ES-I3 (cell line): ENCODE results near the gene SNRPN.
A peak's percentile ranks its signal among the peaks of the same experiment; 100 is the strongest.
"Not testable (repeated sequence)": the region's sequence is repeated elsewhere in the genome, so short reads cannot be mapped to it uniquely, and the experiment has no call there.

Experiments
- H3K36me3 ChIP-seq: 2 replicates; pipeline ENCODE4 v1.6.1; 2013; ENCODE audit warnings: mild to moderate bottlenecking, low read length, control low read depth, moderate library complexity; ENCODE audit not compliant: insufficient read depth
- H3K4me1 ChIP-seq: 2 replicates; pipeline ENCODE4 v1.6.1; 2013; ENCODE audit warnings: mild to moderate bottlenecking, control low read depth, low read length; ENCODE audit not compliant: insufficient read depth
- H3K9ac ChIP-seq: 2 replicates; pipeline ENCODE4 v1.6.1; 2013; ENCODE audit warnings: low read depth, mild to moderate bottlenecking, low read length, moderate library complexity
- H3K9me3 ChIP-seq: 2 replicates; pipeline ENCODE4 v1.6.1; 2013; ENCODE audit warnings: mild to moderate bottlenecking, low read length, moderate library complexity; ENCODE audit not compliant: control insufficient read depth, insufficient read depth

SNRPN gene

DNA sequence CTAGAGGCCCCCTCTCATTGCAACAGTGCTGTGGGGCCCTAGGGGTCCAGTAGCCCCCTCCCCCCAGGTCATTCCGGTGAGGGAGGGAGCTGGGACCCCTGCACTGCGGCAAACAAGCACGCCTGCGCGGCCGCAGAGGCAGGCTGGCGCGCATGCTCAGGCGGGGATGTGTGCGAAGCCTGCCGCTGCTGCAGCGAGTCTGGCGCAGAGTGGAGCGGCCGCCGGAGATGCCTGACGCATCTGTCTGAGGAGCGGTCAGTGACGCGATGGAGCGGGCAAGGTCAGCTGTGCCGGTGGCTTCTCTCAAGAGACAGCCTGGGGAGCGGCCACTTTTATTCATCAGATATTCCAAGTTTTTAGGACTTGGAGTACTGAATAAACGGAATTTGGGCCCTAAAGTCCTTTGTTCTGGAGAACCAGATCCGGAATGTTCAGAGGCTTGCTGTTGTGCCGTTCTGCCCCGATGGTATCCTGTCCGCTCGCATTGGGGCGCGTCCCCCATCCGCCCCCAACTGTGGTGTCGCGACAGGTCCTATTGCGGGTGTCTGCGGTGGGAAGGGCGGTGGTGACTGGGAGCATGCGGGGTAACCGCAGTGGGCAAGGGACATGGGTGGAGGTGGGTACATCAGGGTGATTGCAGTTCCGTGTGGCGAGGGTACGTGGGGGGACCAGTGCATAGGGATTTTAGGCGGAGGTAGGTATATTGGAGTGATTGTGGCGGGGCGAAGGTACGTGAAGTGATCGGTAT lies at the start of gene SNRPN, which contains the start of gene SNURF:
Gene SNRPN (plus strand): TSS at position 205 of the 748 bp plus-strand sequence. CDS start 19,467 bp downstream, outside the sequence.
Gene SNURF (plus strand): TSS at position 205 of the 748 bp plus-strand sequence. CDS start 62 bp downstream, at position 267.
- no peaks in the 10 kb centered on the region for H3K9me3 ChIP-seq
- peaks cover 3% of the 10 kb centered on the region; the same call in 1 of the 2 replicates for H3K36me3 ChIP-seq
- peaks cover 17% of the 10 kb centered on the region; the same call in 1 of the 2 replicates for H3K4me1 ChIP-seq
- H3K9ac ChIP-seq: peak within 1 kb of the TSS; percentile 85

- Histone ChIP-seq H3K9me3 (no peaks in the 10 kb centered on the region), H3K4me1 (peaks cover 16% of the 10 kb centered on the region; the same call in 1 of the 2 replicates), H3K36me3 (0 out of 2 replicates have a peak, but pooled peaks cover 2% of the 10 kb centered on the region), H3K9ac (no peak overlapping the region)
Observed at GRCh38 chr15:24916305-24917009, 38.3 kb upstream of the SNRPN start.

- Histone ChIP-seq H3K9ac (no peak overlapping the region), H3K9me3 (no peaks in the 10 kb centered on the region), H3K36me3 (0 out of 2 replicates have a peak, but pooled peaks cover 2% of the 10 kb centered on the region), H3K4me1 (peaks cover 16% of the 10 kb centered on the region; the same call in 1 of the 2 replicates)
Observed at GRCh38 chr15:24917431-24917830, 37.4 kb upstream of the SNRPN start.

DNA sequence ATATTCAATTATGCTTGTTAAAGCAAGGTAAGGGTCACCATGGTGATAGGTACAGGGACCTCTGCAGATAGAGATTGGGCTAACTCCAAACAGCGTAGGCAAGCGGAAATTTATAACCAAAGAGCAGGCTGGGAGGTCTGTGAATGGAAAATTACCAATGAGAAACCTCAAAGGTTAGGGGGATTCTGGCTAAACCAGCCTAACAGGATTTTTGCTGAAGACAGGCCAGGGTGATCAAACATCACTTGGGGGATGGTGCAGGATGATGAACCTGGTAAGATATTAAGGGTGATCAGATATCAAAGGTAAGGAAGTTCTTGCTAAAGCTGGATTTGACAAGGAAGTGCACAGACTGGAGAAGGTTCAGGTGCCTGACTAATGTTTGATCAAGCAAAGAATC lies 35.3 kb upstream of the SNRPN start:
- Histone ChIP-seq H3K4me1 (peaks cover 16% of the 10 kb centered on the region; the same call in 1 of the 2 replicates), H3K36me3 (0 out of 2 replicates have a peak, but pooled peaks cover 2% of the 10 kb centered on the region), H3K9ac (no peak overlapping the region), H3K9me3 (no peaks in the 10 kb centered on the region)

GRCh38 chr15:24922781-24923180 lies 32.0 kb upstream of the SNRPN start:
- H3K9me3 ChIP-seq, H3K36me3 ChIP-seq, H3K9ac ChIP-seq: not testable (repeated sequence)
- peaks cover 16% of the 10 kb centered on the region; the same call in 1 of the 2 replicates for H3K4me1 ChIP-seq

GRCh38 chr15:24924153-24924552 lies 30.6 kb upstream of the SNRPN start:
- Histone ChIP-seq H3K4me1 (peaks cover 16% of the 10 kb centered on the region; the same call in 1 of the 2 replicates), H3K9ac (no peak overlapping the region), H3K36me3 (0 out of 2 replicates have a peak, but pooled peaks cover 2% of the 10 kb centered on the region), H3K9me3 (no peaks in the 10 kb centered on the region)

DNA sequence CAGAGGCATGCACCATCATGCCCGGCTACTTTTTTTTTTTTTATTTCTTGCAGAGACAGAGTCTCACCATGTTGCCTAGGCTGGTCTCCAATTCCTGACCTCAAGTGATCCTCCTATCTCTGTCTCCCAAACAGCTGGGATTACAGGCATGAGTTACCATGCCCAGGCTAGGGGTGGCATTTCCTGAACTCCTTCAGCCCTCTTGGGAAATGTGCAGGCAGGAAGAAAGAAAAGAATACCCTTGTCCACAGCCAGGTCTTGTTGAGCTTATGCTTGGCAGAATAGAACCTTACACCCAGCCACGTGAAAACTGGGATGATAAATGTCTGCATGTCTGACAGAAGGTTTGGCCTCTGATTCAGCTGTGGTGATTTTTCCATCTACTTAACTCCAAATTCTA lies 30.2 kb upstream of the SNRPN start:
- 0 out of 2 replicates have a peak, but pooled peaks cover 2% of the 10 kb centered on the region for H3K36me3 ChIP-seq
- peaks cover 13% of the 10 kb centered on the region; the same call in 1 of the 2 replicates for H3K4me1 ChIP-seq
- no peak overlapping the region for H3K9ac ChIP-seq
- no peaks in the 10 kb centered on the region for H3K9me3 ChIP-seq

- not testable (repeated sequence) for H3K9me3 ChIP-seq, H3K36me3 ChIP-seq, H3K9ac ChIP-seq, H3K4me1 ChIP-seq
Observed at GRCh38 chr15:24931874-24932732, 22.7 kb upstream of the SNRPN start.

DNA sequence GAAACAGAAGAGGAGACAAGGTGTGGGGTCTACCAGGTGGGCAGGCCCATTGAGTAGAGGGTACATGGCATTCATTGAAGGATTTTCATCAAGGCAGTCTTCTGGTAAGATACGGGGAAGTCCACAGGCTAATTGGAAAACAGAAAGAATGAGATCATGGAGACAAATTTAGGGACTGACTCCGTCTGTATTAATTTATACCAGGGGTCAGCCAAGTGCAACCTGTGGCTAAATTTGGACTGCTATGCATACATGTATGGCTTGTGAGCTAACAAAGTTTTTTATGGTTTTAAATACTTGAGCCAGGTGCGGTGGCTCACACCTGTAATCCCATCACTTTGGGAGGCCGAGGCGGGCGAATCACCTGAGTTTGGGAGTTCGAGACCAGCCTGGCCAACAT lies 21.1 kb upstream of the SNRPN start:
- no peaks in the 10 kb centered on the region for H3K4me1 ChIP-seq
- H3K36me3 ChIP-seq: no peaks in the 10 kb centered on the region
- H3K9me3 ChIP-seq: no peaks in the 10 kb centered on the region
- no peak overlapping the region for H3K9ac ChIP-seq

DNA sequence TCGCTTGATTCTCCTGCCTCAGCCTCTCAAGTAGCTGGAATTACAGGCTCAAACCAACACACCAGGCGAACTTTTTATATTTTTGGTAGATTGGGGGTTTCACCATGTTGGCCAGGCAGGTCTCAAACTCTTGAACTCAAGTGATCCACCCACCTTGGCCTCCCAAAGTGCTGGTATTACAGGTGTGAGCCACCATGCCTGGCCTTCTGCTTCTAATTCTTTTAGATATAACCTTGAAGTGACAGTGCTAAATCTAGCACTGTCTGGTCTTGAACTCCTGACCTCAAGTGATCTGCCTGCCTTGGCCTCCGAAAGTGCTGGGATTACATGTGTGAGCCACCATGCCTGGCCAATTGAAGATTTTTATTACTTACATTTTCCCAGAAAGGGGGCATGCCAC lies 16.6 kb upstream of the SNRPN start:
- H3K4me1 ChIP-seq, H3K36me3 ChIP-seq, H3K9ac ChIP-seq, H3K9me3 ChIP-seq: not testable (repeated sequence)

DNA sequence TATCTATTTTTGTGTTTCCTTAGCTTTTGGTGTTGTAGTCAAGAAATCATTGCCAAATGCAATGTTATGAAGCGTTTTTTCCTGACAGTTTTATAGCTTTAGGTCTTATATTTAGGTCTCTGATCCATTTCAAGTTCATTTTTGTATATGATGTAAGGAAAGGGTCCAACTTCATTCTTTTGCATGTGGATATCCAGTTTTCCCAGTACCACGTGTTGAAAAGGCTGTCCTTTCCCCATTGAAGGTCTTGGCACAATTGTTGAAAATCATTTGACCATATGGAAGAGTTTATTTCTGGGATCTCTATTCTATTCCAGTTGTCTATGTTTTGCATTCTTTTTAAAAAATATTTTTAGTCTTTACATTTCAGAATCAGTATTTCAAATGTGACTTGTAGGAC lies 14.6 kb upstream of the SNRPN start:
- H3K4me1 ChIP-seq: no peaks in the 10 kb centered on the region
- H3K9ac ChIP-seq: no peak overlapping the region
- H3K36me3 ChIP-seq: no peaks in the 10 kb centered on the region
- H3K9me3 ChIP-seq: no peaks in the 10 kb centered on the region

DNA sequence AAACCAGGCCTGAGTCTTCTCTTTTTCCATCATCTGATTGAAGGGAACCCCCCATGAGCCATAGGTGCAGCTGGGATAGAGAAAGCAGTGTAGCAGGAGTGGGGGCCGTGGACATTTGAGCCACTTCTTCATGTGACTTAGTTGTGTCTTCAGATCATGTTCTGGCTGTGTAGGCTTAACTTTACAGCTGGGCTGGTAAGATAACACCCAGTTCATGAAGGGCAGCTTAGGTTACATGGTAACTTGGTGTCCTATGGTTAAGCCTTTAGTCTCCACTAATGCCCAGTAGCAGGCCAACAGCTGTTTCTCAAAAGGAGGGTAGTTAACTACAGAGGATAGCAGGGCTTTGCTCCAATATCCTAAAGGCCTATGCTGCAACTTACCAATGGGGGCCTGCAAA lies 11.4 kb upstream of the SNRPN start:
- H3K9ac ChIP-seq: no peak overlapping the region
- no peaks in the 10 kb centered on the region for H3K9me3 ChIP-seq
- H3K4me1 ChIP-seq: no peaks in the 10 kb centered on the region
- H3K36me3 ChIP-seq: no peaks in the 10 kb centered on the region

- H3K4me1 ChIP-seq: no peaks in the 10 kb centered on the region
- H3K9me3 ChIP-seq: no peaks in the 10 kb centered on the region
- H3K9ac ChIP-seq: no peak overlapping the region
- H3K36me3 ChIP-seq: no peaks in the 10 kb centered on the region
Observed at GRCh38 chr15:24944954-24945353, 9.8 kb upstream of the SNRPN start.

GRCh38 chr15:24945711-24946110 lies 9.1 kb upstream of the SNRPN start:
- H3K4me1 ChIP-seq: no peaks in the 10 kb centered on the region
- H3K36me3 ChIP-seq: no peaks in the 10 kb centered on the region
- H3K9ac ChIP-seq: no peak overlapping the region
- no peaks in the 10 kb centered on the region for H3K9me3 ChIP-seq
